GM21515 (cell line): ENCODE data around the gene LIN54.

Source experiments
- ATAC-seq: cut with Tn5 transposase; IDR thresholded peaks from one replicate; pipeline ENCODE4 v1.9.1; 2021; ENCODE audit not compliant: unreplicated experiment

The LIN54 gene

GRCh38 chr4:82896755-82897154 is 113.9 kb downstream of the LIN54 start:
- ATAC-seq, result no peak

GRCh38 chr4:82893942-82894341 is 116.7 kb downstream of the LIN54 start:
- ATAC-seq, result no peak

- ATAC-seq, result no peak
Measured at GRCh38 chr4:82892467-82892802, 118.2 kb downstream of the LIN54 start.

GRCh38 chr4:82891707-82892466 is 118.7 kb downstream of the LIN54 start:
- peak; percentile 4 for ATAC-seq

GRCh38 chr4:82890901-82891706 is 119.5 kb downstream of the LIN54 start, which contains the start of gene SEC31A:
Gene SEC31A (minus strand): TSS chr4:82891153. CDS start chr4:82881936, 9,217 bp downstream.
- ATAC-seq, result peak; percentile 90

GRCh38 chr4:82890528-82890900 is 120.1 kb downstream of the LIN54 start:
- ATAC-seq, result no peak

GRCh38 chr4:82889287-82889686 is 121.3 kb downstream of the LIN54 start:
- no peak for ATAC-seq

GRCh38 chr4:82886147-82886942 is 124.3 kb downstream of the LIN54 start:
- ATAC-seq, result no peak

GRCh38 chr4:82885410-82885809 is 125.2 kb downstream of the LIN54 start:
- no peak for ATAC-seq
